ENCODE measurements around the gene NOVA1. TPM values are rescaled to one million over a fixed set of nuclear protein-coding genes. Genes with fewer than 3 reads are reported as not detected.

Gene NOVA1
- total RNA-seq, 1 donor = 6.9 TPM

DNA sequence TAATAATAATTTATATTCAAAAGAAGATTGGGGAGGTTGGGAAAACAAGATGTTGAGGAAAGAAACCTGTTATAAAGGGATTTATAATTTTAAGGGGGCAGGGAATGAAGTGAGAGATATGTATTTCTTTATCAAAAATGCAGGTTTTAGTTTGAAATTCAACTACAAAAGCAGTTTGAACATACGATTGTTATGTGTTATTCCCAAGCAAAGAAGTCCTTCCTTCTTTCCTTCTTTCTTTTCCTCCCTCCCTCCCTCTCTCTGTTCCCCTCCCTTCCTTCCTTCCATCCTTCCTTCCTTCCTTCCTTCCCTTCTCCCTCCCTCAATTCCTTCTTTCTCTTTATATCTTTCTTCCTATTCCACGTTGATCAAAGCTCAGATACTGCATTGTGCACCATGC, 173.3 kb downstream of the NOVA1 start:
- no peak for DNase-seq (ENCODE audit: low read depth)
- H3K4me3 ChIP-seq (ENCODE audit: low read depth, low read length) = no peak overlapping the region
- TF ChIP-seq, protein P1, sequence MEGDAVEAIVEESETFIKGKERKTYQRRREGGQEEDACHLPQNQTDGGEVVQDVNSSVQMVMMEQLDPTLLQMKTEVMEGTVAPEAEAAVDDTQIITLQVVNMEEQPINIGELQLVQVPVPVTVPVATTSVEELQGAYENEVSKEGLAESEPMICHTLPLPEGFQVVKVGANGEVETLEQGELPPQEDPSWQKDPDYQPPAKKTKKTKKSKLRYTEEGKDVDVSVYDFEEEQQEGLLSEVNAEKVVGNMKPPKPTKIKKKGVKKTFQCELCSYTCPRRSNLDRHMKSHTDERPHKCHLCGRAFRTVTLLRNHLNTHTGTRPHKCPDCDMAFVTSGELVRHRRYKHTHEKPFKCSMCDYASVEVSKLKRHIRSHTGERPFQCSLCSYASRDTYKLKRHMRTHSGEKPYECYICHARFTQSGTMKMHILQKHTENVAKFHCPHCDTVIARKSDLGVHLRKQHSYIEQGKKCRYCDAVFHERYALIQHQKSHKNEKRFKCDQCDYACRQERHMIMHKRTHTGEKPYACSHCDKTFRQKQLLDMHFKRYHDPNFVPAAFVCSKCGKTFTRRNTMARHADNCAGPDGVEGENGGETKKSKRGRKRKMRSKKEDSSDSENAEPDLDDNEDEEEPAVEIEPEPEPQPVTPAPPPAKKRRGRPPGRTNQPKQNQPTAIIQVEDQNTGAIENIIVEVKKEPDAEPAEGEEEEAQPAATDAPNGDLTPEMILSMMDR (IDR thresholded peaks at IDR 0.05; ENCODE audit: insufficient read depth, low read depth, low read length) = no peak

DNA sequence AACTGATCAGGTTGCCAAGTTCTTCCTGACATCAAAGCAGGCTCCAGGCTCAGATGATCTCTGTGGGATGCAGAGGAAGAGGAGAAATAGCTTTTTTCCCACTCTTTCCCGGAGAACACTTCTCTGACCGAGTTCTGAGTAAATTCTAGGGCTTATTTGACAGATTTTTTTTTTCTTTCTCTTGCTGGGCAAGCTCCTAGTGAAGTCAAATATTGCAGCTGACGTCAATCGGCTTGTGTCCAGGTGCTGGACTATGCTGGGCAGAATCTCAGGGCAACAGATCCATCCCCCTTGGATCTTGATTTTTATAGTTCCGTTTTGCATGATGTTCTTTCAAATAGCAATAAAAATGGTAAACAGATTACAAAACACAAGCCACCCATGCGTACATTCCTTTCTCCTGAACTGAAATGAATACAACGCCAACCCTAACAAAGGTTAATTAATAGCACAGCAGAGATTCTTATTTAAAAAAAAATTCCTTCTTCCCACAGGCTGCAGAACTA, 182.2 kb downstream of the NOVA1 start:
- H3K4me3 ChIP-seq (ENCODE audit: low read depth, low read length) = no peak overlapping the region
- DNase-seq (ENCODE audit: low read depth) = peak; percentile 80
- TF ChIP-seq, protein P1 (IDR thresholded peaks at IDR 0.05; ENCODE audit: insufficient read depth, low read depth, low read length) = no peak

DNA sequence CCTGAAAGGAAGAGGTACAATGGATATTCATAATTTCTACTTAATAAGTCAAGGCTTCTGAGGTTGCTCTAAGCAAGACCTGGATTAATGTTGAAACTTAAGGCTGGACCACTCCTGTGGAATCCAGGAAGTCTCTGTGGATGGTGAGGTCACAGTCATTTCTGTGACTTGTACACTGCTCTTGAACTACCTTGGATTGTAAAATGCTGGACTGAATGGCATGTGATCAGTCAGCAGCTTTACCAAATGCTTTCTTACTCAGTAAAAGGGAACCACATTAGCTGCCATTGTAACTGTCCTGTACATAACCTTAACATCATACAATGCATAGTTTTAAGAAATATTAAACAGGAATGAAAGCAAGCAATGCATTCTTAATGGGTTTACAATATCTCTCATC, 182.9 kb downstream of the NOVA1 start:
- DNase-seq (ENCODE audit: low read depth) = no peak
- H3K4me3 ChIP-seq (ENCODE audit: low read depth, low read length) = no peak overlapping the region
- TF ChIP-seq, protein P1 (IDR thresholded peaks at IDR 0.05; ENCODE audit: insufficient read depth, low read depth, low read length) = no peak

DNA sequence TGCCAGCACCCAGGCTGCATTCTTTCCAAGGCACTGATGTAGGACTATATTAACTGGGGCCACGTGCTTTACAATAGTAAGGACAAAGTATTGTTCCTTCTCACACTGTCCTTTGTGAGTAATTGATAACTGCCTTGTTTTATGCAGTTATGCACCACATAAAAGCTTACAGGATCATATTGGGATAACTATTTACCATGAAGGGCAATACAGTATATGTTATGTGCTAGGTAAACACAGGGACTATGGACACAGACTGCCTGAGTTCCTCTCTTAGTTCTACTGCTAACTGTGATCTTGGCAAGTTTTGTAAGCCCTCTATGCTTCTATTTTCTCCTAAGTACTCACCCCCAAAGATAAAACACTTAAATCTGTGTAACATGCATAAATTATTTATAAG, 183.7 kb downstream of the NOVA1 start:
- TF ChIP-seq, protein P1 (IDR thresholded peaks at IDR 0.05; ENCODE audit: insufficient read depth, low read depth, low read length) = no peak
- no peak overlapping the region for H3K4me3 ChIP-seq (ENCODE audit: low read depth, low read length)
- DNase-seq (ENCODE audit: low read depth) = no peak

DNA sequence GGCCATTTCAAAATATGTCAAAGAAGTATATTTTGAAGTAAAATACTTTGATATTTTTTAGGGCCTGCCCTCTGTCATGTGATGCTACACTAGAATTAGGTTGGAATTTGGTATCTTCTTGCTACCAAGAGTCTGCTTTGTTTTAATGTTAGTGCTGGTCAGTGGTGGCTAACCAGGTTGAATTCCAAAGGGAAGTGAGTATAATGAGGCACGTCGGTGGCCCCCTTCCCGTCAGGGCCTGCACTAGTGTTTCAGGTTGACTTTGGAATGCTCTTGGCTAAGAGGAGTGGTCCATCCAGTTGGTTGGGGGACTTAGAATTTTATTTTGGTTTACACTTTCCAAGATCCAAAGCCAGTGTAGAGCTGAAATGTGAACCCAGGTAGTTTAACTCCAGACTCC, 185.4 kb downstream of the NOVA1 start:
- TF ChIP-seq, protein P1 (IDR thresholded peaks at IDR 0.05; ENCODE audit: insufficient read depth, low read depth, low read length) = no peak
- no peak for DNase-seq (ENCODE audit: low read depth)
- no peak overlapping the region for H3K4me3 ChIP-seq (ENCODE audit: low read depth, low read length)

DNA sequence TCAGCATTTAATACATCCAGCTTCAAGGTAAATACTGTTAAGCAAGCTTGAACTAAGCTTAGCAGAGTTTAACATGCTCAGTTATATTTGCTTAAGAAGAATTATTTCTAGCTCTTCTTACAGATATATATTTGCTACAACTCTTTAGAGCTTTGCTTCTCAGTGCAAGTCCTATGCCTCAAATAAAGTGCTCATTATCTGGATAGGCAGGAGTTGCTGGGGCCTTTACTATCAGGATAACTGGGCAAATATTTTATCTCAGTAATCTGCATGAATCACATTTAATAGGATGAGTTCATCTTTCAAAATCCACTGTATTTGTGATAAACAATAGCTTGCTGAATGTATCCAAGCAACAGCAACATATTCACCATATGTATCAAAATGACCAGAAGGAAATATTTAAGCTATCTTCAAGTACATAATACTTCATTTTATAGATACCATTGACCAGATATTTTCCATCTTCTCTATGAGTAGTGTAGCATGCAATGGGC, 187.6 kb downstream of the NOVA1 start:
- DNase-seq (ENCODE audit: low read depth) = no peak
- TF ChIP-seq, protein P1 (IDR thresholded peaks at IDR 0.05; ENCODE audit: insufficient read depth, low read depth, low read length) = no peak

DNA sequence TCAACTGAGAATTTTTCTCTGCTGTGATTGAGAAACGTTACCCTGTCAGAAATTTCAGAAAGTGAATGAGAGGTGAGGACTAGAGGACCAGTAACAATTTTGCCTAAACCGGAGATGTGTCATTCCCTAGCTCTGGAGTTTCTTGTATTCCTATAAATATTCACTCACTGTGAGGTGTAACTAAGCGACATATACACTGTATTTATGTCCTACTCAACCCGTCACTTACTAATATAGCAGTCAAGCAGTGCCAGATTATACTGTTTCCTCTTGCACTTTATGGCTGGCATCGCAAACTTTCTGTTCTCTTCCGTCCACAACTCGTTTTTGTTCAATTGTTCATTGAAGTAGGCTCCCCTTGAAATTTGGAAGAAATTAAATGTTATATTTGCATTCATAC, 192.9 kb downstream of the NOVA1 start:
- no peak for DNase-seq (ENCODE audit: low read depth)
- TF ChIP-seq, protein P1 (IDR thresholded peaks at IDR 0.05; ENCODE audit: insufficient read depth, low read depth, low read length) = no peak
- H3K4me3 ChIP-seq (ENCODE audit: low read depth, low read length) = no peak overlapping the region

More for the DNA sequence above, 187.6 kb downstream of the NOVA1 start:
- no peak overlapping the region for H3K4me3 ChIP-seq (ENCODE audit: low read depth, low read length)

Measured in fibroblast of villous mesenchyme (primary cell).